ENCODE data around the gene PCK2.

PCK2 gene

DNA sequence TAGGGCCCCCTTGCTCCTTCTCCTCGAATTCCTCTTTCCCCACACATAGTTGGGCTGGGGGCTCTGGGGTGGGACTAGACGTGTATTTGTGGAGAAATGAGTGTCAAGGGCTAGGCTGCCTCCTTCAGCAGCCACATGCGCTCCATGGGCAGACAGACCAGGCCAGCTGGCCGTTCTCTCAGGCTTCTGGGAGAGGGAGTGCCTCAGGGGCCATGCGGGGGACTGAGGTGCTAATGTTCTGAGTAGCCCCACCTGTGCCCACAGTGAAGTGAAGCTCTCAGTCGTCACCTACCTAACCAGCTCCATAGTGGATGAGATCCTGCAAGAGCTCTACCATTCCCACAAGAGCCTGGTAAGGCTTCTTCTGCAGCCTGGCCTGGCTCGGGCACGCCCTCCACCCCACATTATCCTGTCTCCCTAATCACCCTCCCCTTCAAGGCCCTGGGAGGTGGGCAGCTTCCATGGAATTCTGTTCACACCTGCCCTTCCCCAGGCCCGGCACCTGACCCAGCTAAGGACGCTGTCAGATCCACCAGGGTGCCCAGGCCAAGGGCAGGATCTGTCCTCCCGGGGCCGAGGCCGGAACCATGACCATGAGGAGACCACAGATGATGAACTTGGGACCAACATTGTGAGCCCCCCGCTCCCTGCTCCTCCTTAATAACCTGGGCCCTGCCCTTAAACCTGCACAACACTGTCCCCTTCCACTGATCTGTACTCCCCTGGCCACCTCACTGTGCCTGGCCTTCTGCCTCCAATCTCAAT lies 31.7 kb upstream of the PCK2 start:
- FAIRE-seq: no peak

GRCh38 chr14:24063263-24063836 lies 30.8 kb upstream of the PCK2 start:
- FAIRE-seq: no peak

DNA sequence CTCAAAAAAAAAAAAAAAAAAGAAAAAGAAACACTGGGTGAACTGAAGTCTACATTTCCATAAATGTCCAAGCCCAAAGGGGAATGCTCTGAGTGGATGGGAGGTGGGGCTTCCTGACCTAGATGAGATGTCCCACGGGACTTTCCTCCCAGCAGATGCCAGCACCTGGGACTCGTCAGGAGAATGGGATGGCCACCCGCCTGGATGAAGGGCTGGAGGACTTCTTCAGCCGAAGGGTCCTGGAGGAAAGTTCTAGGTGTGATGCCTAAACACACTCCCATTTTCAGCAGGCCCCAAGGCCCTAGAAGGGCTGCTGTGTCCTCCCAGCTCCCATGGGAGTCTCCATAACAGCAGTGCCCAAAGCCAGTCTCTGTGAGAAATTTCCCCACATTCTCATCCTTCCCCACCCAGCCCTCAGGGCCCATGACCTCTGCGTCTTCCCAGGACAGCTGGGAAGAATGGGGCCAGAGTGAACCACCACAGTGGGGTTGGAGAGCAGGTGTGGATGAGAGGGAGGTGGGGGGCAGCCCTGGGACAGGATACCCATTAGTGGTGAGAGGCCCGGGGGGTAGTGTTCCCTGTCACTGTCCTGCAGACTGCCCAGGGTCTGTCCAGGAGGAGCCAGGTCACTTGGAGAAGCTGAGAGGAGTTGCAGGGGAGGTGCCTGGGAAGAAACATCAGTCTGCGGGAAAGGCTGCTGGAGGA lies 29.9 kb upstream of the PCK2 start:
- no peak for FAIRE-seq

GRCh38 chr14:24064856-24065255 lies 29.3 kb upstream of the PCK2 start:
- FAIRE-seq: no peak

- no peak for FAIRE-seq
Measured at GRCh38 chr14:24065408-24065807, 28.7 kb upstream of the PCK2 start.

DNA sequence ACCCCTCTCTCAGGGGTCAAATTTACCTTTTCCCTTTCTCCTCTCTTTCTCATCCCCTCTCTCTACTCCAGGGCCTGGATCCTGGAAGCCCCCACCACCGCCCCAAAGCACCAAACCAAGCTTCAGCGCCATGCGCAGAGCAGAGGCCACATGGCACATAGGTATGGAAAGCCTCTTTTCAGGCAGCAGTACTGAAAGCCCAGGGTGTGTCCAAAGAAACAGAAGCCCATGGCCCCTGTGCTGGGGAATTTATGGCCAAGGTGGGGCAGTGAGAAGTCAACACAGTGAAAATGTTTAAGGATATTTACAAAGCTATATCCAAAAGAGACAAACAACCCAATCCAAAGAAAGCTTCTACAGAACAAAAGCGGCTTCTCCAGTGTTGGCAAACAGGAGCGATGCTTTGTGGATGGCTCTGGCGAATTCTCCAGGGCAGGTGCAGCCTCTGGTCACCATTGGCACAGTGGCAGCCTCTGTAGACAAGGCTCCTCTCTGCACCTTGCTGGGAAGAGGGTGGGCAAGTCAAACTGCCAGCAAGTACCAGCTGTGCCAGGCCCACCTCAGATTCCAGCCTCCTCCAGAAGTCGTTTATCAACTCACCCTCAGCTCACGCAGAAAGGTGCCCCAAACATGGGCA lies 27.5 kb upstream of the PCK2 start:
- FAIRE-seq: no peak

DNA sequence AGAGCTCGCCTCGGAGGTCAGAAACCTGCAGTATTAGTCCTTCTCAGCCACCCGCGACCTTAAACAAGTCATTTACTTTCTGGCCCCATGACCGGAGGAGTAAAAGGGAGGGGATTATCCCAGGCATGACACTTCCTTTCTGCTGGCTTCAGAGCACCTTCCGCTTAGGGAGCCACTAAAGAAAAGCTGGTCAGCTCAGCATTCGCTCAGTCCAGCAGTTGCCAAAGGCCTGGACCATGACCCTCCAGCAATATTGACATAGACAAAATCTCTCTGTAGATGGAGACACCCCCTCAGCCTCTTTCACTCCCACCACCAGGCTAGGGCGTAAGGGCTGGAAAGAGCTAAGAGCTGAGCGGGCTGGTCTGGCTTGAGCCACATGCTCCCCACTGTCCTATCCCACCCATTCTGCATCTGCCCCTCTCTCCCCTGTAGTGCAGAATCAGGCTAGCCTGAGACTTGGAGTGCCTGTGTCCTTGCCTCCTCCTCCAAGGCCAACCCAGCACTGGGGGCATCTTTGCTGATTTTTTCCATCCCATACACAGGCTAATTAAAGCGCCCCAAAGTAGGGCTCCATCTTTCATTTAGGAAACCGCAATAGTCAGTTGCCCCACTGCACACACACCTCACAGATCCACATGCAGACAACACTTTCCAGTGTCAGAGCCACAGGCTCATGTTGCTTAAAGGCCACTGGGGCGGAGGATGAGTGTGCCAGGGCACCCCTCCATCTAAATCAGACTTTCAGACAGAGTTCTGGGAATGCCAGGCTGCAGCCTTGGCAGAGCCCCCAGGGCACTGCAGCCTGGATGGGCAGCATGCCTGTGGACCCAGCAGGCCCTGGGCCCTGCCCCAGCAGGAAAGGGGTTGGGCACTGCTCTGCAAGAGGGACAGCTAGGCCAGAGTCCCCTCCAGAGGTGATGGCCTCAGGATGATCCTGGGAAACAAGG lies 26.7 kb upstream of the PCK2 start:
- FAIRE-seq: no peak

DNA sequence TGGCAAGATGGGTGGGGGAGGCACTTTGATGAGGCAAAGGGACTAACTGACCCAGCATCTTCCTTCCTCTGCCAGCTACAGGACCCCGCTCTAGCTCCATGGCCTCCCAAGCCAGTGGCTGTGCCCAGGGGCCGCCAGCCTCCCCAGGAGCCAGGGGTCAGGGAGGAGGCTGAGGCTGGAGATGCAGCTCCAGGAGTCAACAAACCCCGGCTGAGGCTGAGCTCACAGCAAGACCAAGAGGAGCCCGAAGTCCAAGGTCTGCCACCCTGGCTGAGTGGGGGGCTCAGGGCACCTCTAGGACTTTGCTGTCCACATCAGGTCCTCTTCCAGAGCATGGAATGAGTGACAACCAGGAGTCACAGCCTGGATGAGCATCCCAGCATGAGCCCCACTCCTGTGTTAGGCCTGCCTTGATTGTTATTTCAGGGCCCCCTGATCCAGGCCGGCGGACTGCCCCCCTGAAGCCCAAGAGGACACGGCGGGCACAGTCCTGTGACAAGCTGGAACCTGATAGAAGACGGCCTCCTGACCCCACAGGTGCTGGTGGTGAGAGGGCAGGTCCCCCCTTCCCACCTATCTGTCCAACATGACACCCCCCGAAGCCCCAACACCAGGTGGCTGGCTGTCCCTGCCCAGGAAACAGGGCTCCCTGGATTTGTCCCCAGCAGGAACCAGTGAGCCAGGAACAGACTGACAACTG lies 25.2 kb upstream of the PCK2 start:
- FAIRE-seq: no peak

DNA sequence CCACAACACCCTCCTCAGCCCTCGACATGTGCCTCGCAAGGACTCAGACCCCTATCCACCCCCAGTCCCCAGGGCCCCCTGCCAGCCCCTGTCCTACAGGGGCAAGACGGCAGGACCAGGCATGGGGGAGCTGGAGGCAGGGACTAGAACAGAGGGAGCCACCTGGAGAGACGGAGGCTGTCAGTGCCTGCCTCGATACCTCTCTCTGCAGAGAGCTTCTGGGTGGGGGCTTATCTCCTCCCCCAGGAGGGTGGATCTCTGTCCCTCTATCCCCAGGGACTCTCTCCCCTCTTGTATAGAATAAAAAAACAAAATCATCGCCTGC lies 24.7 kb upstream of the PCK2 start:
- no peak for FAIRE-seq

DNA sequence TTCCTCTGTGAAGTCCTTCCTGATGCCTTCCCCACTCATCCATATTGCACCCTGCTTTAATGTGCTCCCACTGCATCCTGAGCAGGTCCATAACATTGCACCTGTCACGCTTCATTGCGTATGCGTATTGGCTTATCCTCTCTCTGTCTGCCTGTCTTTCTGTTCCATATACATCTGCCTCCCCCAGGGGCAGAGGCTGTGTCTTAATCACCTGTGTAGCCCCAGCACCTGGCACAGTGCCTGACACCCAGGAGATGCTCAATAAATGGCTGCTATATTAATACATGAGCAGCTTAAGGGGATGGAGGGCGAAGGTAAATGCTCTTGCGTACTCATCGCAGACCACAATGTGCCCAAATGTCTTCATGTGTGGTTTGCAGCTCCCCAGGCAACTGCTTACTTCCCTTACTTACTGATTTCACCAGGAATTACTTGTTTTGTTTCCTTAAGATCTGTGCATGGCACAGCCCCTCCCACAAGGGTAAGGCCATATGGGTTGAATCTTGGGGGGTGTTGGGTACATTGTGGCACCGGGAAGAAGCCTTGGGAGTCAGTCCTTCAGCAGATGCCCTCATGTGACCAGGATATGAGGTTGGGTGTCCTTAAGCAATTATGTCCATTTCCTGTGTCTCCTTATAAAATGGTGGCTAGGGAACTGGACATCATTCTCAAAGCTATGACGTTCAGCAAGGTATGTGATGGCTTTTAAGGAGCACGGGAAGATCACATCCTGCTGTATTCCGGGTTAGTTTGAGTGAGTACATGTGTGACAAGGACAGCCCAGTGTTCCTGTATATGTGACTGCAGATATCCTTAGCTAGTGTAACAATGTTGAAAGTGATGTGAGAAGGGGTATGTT lies 23.6 kb upstream of the PCK2 start:
- FAIRE-seq: no peak

GRCh38 chr14:24071144-24071697 lies 22.9 kb upstream of the PCK2 start, which contains the start of gene CPNE6:
TSS of gene CPNE6 (plus strand) at chr14:24071562. CDS start at chr14:24072937, 1,375 bp downstream.
- FAIRE-seq: no peak

GRCh38 chr14:24071836-24072430 lies 22.2 kb upstream of the PCK2 start:
- FAIRE-seq: no peak

DNA sequence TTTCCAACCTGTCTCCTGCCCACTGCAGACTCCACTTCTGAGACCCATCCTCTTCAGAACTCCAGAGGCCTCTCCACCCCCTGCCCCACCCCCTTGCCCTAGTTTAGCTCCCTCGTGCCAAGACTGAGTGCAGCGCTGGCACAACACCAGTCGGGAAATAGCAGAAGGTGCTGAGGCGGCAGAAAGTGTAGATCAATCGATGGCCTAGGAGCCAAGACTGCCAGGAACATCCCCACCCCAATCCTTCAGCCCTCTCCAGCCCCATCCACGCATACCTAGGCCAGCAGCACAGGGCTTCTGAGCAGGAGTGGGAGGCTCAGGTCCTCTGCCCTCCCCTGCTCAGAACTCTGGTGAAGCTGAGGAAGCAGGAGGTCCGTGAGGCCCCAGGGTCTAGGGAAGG lies 21.7 kb upstream of the PCK2 start:
- no peak for FAIRE-seq

GRCh38 chr14:24072881-24073877 lies 20.9 kb upstream of the PCK2 start:
- FAIRE-seq: no peak

- FAIRE-seq: no peak
Measured at GRCh38 chr14:24074625-24075484, 19.3 kb upstream of the PCK2 start.

DNA sequence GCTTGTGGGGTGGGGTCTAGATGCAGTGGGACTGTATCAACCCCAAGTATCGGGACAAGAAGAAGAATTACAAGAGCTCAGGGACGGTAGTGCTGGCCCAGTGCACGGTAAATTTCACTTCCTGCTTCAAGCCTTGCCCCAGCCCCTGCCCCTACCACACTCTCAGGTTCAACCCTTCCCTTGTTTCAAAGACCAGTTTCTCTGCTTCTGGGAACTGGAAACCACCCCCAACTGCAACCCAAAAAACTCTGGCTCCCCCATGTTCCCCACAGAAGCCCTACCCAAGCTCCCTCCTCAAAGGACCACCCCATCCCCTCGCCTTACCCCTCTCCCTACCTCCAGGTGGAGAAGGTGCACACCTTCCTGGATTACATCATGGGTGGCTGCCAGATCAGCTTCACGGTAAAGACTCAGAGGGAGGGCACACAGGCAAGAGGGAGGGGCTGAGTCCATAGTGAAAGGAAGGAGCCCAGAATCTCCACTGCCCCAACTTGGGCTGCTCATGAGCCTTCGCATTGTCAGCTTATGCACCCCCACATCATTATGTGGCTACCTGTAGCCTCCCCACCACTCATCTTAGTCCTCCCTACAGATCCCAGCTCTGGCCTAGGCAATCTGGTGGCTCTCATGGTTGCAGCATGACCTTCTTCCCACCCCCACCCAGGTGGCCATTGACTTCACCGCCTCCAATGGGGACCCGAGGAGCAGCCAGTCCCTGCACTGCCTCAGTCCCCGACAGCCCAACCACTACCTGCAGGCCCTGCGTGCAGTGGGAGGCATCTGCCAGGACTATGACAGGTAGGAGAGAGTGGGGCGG lies 18.4 kb upstream of the PCK2 start:
- FAIRE-seq: no peak

GRCh38 chr14:24076302-24076601 lies 17.9 kb upstream of the PCK2 start:
- FAIRE-seq: no peak
